K562 (cell line): ENCODE results near the gene CNTFR. TPM values are rescaled to one million over a fixed set of nuclear protein-coding genes. Genes with fewer than 3 reads are reported as not detected.

ENCODE experiments used
- ATAC-seq: fragments of 200-7000 bp; cut with Tn5 transposase; 3 replicates; pipeline ENCODE4 v1.9.1; 2020; ENCODE audit warnings: moderate library complexity
- BruUV-seq: library from RNA; stranded (reverse); fragments of 400-500 nt; replicated peaks from 2 replicates; lab custom pipeline; 2021; lab: Mats Ljungman, UMichigan
- CTCF ChIA-PET: fragments of 300-600 bp; formaldehyde crosslinking; extraction: SDS; loops from one replicate; lab custom pipeline; 2021; ENCODE audit warnings: low intra/inter-chr PET ratio; lab: Yijun Ruan, JAX
- POLR2A ChIA-PET: fragments of 300-600, 350-650 bp; sonication (Branson Sonifier 250); formaldehyde crosslinking; extraction: SDS; loops from one replicate; lab custom pipeline; 2021; ENCODE audit warnings: antibody characterized with exemption, inconsistent platforms; lab: Yijun Ruan, JAX
- DNase-seq, 4 experiments: peaks; one replicate each; pipeline versions ENCODE4 v3.0.0 to v3.0.0-alpha.2; 2011 to 2018; ENCODE audit warnings: low spot score in 3 of 4, mixed read lengths in 3 of 4; ENCODE audit errors: extremely low read depth in 1 of 4
- FAIRE-seq: peaks from 2 replicates; lab custom pipeline; 2011; peaks lifted over from hg19 to GRCh38; lab: Jason Lieb, UNC
- H2AFZ ChIP-seq: 2 replicates; pipeline ENCODE4 v1.6.0; 2011; ENCODE audit warnings: low read depth, low read length, control low read depth, inconsistent platforms
- H3K27ac ChIP-seq: fragments of 200-600 bp; 3 replicates; pipeline ENCODE4 v1.8.0; 2011; ENCODE audit warnings: low read depth, mild to moderate bottlenecking, control low read depth, inconsistent platforms, low read length, moderate library complexity, mixed read lengths; ENCODE audit errors: extremely low read depth
- H3K27me3 ChIP-seq, 2 experiments: fragments of 300-600 bp in 1 of 2; 2 replicates in 1 of 2; 3 replicates in 1 of 2; pipeline versions ENCODE4 v1.6.0 to v1.8.0; 2011; ENCODE audit warnings: inconsistent platforms in 2 of 2, low read length in 2 of 2, mild to moderate bottlenecking in 1 of 2, mixed read lengths in 1 of 2, moderate library complexity in 1 of 2; ENCODE audit not compliant: control insufficient read depth in 2 of 2, insufficient read depth in 2 of 2
- H3K36me3 ChIP-seq: fragments of 300-600 bp; 3 replicates; pipeline ENCODE4 v1.8.0; 2011; ENCODE audit warnings: mild to moderate bottlenecking, low read length, inconsistent platforms; ENCODE audit not compliant: control insufficient read depth, insufficient read depth
- H3K4me1 ChIP-seq, 2 experiments: fragments of 200-600 bp in 1 of 2; replicated peaks in 1 of 2; 2 replicates in 1 of 2; 3 replicates in 1 of 2; pipeline versions ENCODE4 v1.5.1 to v1.8.0; 2011; ENCODE audit warnings: inconsistent platforms in 2 of 2, low read length in 2 of 2, mild to moderate bottlenecking in 1 of 2, mixed read lengths in 1 of 2, moderate library complexity in 1 of 2; ENCODE audit not compliant: control insufficient read depth in 2 of 2, insufficient read depth in 2 of 2
- H3K4me2 ChIP-seq: 2 replicates; pipeline ENCODE4 v1.6.1; 2011; ENCODE audit warnings: low read length, control low read depth, inconsistent platforms, mixed read lengths; ENCODE audit not compliant: insufficient read depth
- H3K4me3 ChIP-seq: fragments of 200-600 bp; sonication (generic), shearing (Covaris generic); 2 replicates; pipeline ENCODE4 v1.5.1; 2016; ENCODE audit warnings: control low read depth, inconsistent platforms
- H3K79me2 ChIP-seq: fragments of 200-600 bp; 3 replicates; pipeline ENCODE4 v1.8.0; 2011; ENCODE audit warnings: low read length, inconsistent platforms; ENCODE audit not compliant: control insufficient read depth, insufficient read depth
- H3K9ac ChIP-seq, 2 experiments: 2 replicates each; pipeline versions ENCODE4 v1.6.0 to v1.6.1; 2011; ENCODE audit warnings: low read depth in 2 of 2, low read length in 2 of 2, control low read depth in 1 of 2, inconsistent platforms in 1 of 2, mild to moderate bottlenecking in 1 of 2, mixed read lengths in 1 of 2; ENCODE audit not compliant: insufficient read depth in 1 of 2
- H3K9me1 ChIP-seq: one replicate; pipeline ENCODE4 v1.6.0; 2011; ENCODE audit warnings: inconsistent platforms, mild to moderate bottlenecking, low read length, moderate library complexity; ENCODE audit not compliant: control insufficient read depth, insufficient read depth
- H3K9me3 ChIP-seq: replicated peaks from 2 replicates; pipeline ENCODE4 v1.5.1; 2011; ENCODE audit warnings: low read depth, low read length, inconsistent platforms; ENCODE audit not compliant: control insufficient read depth, insufficient read depth
- H4K20me1 ChIP-seq: replicated peaks from 2 replicates; pipeline ENCODE4 v1.6.1; 2011; ENCODE audit warnings: low read length, inconsistent platforms, mixed read lengths; ENCODE audit not compliant: control insufficient read depth, insufficient read depth
- DACH1 ChIP-seq: fragments of 450-650 bp; IDR thresholded peaks from 2 replicates; pipeline ENCODE4 v1.6.1; 2018; ENCODE audit not compliant: partially characterized antibody
- NKRF ChIP-seq: fragments of 450-650 bp; IDR thresholded peaks from 2 replicates; pipeline ENCODE4 v1.6.1; 2016; ENCODE audit warnings: borderline replicate concordance
- RBFOX2 ChIP-seq: fragments of 200-400 bp; formaldehyde crosslinking; IDR thresholded peaks from 2 replicates; pipeline ENCODE4 v1.6.1; 2017; ENCODE audit warnings: low read depth, mild to moderate bottlenecking, low read length, moderate library complexity
- TAF15 ChIP-seq: fragments of 200-400 bp; formaldehyde crosslinking; IDR thresholded peaks from 2 replicates; pipeline ENCODE4 v1.6.1; 2017; ENCODE audit warnings: mild to moderate bottlenecking, low read depth, low read length, moderate library complexity
- WGBS: fragments of 100-300 bp; shearing (Covaris generic); methylation state at CpG from one replicate; pipeline ENCODE4 v1.1.6; 2016; ENCODE audit warnings: low coverage, mixed read lengths; ENCODE audit not compliant: insufficient coverage; ENCODE audit errors: missing lambda C conversion rate; 5-methylcytosine and 5-hydroxymethylcytosine counted together
- in situ Hi-C: fragments of 300-500 bp; cut with MboI; formaldehyde crosslinking; loops from 4 replicates; pipeline ENCODE4 v1.15.0; 2018; ENCODE audit warnings: inconsistent platforms, mixed read lengths
- intact Hi-C: fragments of 100-400 bp; cut with micrococcal nuclease; formaldehyde crosslinking; loops from 2 replicates; pipeline ENCODE4 v1.14.2; 2022
- polyA plus RNA-seq, 8 experiments: library from polyadenylated mRNA; depleted of rRNA in 4 of 8; stranded (reverse) in 5 of 8; unstranded in 3 of 8; fragments of >200 nt; fragmentation: Nextera tagmentation in 2 of 8; fragmentation: Illumina TruSeq in 1 of 8; extraction: Ambion mirVana in 2 of 8; extraction: Trizol in 1 of 8; gene quantifications; 2 replicates each; pipeline versions ENCODE4 v1.2.1 to v1.2.3, GENCODE V29; 2011 to 2014; ENCODE audit warnings: inconsistent platforms in 1 of 8, missing spikeins in 1 of 8
- total RNA-seq, 7 experiments: library from RNA; depleted of rRNA in 6 of 7; stranded (reverse); fragments of >200 nt in 6 of 7; fragmentation: Illumina TruSeq in 2 of 7; extraction: Trizol in 2 of 7; gene quantifications; 2 replicates each; pipeline versions ENCODE4 v1.2.1 to v1.2.3, GENCODE V29; 2011 to 2021; ENCODE audit warnings: low replicate concordance in 1 of 7
- TF ChIP-seq, protein P1 (sequence below): fragments of 200-600 bp; sonication (generic); IDR thresholded peaks from one replicate; pipeline ENCODE4 v1.6.1; 2012; ENCODE audit warnings: mild to moderate bottlenecking, low read depth, low read length, inconsistent platforms

The CNTFR gene
- total and polyA plus RNA-seq, 9 of the 15 experiments (the other 6 are each of a cell fraction or from before 2014, with no cell fraction given), result not detected

GRCh38 chr9:34510497-34511468, 78.7 kb downstream of the CNTFR start:
- BruUV-seq, result no TSS peak
- no peak overlapping the region for H3K4me3 ChIP-seq
- ChIA-PET CTCF (no interaction called here), POLR2A (interaction anchor here (1.2 kb wide), 1 partner anchor 10 kb away, joined by 4 read pairs; no protein-coding TSS in a partner anchor)
- no peak overlapping the region for H3K9ac ChIP-seq
- no peaks in the 10 kb centered on the region for H3K9me3 ChIP-seq
- peaks cover 0 to 10% of the 10 kb centered on the region in 2 experiments; a peak in 1 of 5 replicates for H3K27me3 ChIP-seq
- DNase-seq (no peak), ATAC-seq (no peak), FAIRE-seq (no peak)
- H2AFZ ChIP-seq, result no peak overlapping the region
- H3K27ac ChIP-seq, result no peak overlapping the region
- no peak overlapping the region for H3K4me2 ChIP-seq
- H3K4me1 ChIP-seq, result no peaks in the 10 kb centered on the region; a peak in 1 of 5 replicates
- H3K79me2 ChIP-seq, result no peaks in the 10 kb centered on the region
- no peaks in the 10 kb centered on the region for H4K20me1 ChIP-seq
- H3K9me1 ChIP-seq, result no peaks in the 10 kb centered on the region
- intact Hi-C loops, result no loop called here
- in situ Hi-C loops, result no loop called here
- WGBS, result 11% methylated on average over 3 of the region's 13 CpGs
- no peaks in the 10 kb centered on the region for H3K36me3 ChIP-seq
- no peak for TF ChIP-seq DACH1
- no peak for TF ChIP-seq TAF15
- TF ChIP-seq RBFOX2, result no peak
- no peak for TF ChIP-seq NKRF
- TF ChIP-seq, protein P1, sequence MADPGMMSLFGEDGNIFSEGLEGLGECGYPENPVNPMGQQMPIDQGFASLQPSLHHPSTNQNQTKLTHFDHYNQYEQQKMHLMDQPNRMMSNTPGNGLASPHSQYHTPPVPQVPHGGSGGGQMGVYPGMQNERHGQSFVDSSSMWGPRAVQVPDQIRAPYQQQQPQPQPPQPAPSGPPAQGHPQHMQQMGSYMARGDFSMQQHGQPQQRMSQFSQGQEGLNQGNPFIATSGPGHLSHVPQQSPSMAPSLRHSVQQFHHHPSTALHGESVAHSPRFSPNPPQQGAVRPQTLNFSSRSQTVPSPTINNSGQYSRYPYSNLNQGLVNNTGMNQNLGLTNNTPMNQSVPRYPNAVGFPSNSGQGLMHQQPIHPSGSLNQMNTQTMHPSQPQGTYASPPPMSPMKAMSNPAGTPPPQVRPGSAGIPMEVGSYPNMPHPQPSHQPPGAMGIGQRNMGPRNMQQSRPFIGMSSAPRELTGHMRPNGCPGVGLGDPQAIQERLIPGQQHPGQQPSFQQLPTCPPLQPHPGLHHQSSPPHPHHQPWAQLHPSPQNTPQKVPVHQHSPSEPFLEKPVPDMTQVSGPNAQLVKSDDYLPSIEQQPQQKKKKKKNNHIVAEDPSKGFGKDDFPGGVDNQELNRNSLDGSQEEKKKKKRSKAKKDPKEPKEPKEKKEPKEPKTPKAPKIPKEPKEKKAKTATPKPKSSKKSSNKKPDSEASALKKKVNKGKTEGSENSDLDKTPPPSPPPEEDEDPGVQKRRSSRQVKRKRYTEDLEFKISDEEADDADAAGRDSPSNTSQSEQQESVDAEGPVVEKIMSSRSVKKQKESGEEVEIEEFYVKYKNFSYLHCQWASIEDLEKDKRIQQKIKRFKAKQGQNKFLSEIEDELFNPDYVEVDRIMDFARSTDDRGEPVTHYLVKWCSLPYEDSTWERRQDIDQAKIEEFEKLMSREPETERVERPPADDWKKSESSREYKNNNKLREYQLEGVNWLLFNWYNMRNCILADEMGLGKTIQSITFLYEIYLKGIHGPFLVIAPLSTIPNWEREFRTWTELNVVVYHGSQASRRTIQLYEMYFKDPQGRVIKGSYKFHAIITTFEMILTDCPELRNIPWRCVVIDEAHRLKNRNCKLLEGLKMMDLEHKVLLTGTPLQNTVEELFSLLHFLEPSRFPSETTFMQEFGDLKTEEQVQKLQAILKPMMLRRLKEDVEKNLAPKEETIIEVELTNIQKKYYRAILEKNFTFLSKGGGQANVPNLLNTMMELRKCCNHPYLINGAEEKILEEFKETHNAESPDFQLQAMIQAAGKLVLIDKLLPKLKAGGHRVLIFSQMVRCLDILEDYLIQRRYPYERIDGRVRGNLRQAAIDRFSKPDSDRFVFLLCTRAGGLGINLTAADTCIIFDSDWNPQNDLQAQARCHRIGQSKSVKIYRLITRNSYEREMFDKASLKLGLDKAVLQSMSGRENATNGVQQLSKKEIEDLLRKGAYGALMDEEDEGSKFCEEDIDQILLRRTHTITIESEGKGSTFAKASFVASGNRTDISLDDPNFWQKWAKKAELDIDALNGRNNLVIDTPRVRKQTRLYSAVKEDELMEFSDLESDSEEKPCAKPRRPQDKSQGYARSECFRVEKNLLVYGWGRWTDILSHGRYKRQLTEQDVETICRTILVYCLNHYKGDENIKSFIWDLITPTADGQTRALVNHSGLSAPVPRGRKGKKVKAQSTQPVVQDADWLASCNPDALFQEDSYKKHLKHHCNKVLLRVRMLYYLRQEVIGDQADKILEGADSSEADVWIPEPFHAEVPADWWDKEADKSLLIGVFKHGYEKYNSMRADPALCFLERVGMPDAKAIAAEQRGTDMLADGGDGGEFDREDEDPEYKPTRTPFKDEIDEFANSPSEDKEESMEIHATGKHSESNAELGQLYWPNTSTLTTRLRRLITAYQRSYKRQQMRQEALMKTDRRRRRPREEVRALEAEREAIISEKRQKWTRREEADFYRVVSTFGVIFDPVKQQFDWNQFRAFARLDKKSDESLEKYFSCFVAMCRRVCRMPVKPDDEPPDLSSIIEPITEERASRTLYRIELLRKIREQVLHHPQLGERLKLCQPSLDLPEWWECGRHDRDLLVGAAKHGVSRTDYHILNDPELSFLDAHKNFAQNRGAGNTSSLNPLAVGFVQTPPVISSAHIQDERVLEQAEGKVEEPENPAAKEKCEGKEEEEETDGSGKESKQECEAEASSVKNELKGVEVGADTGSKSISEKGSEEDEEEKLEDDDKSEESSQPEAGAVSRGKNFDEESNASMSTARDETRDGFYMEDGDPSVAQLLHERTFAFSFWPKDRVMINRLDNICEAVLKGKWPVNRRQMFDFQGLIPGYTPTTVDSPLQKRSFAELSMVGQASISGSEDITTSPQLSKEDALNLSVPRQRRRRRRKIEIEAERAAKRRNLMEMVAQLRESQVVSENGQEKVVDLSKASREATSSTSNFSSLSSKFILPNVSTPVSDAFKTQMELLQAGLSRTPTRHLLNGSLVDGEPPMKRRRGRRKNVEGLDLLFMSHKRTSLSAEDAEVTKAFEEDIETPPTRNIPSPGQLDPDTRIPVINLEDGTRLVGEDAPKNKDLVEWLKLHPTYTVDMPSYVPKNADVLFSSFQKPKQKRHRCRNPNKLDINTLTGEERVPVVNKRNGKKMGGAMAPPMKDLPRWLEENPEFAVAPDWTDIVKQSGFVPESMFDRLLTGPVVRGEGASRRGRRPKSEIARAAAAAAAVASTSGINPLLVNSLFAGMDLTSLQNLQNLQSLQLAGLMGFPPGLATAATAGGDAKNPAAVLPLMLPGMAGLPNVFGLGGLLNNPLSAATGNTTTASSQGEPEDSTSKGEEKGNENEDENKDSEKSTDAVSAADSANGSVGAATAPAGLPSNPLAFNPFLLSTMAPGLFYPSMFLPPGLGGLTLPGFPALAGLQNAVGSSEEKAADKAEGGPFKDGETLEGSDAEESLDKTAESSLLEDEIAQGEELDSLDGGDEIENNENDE, result no peak
